Measurements from ENCODE around the gene DPEP1. TPM values are rescaled to one million over a fixed set of nuclear protein-coding genes. Genes with fewer than 3 reads are reported as not detected.

DPEP1 gene
- total RNA-seq, 1 experiment from 2014 or later: 13.6 TPM

DNA sequence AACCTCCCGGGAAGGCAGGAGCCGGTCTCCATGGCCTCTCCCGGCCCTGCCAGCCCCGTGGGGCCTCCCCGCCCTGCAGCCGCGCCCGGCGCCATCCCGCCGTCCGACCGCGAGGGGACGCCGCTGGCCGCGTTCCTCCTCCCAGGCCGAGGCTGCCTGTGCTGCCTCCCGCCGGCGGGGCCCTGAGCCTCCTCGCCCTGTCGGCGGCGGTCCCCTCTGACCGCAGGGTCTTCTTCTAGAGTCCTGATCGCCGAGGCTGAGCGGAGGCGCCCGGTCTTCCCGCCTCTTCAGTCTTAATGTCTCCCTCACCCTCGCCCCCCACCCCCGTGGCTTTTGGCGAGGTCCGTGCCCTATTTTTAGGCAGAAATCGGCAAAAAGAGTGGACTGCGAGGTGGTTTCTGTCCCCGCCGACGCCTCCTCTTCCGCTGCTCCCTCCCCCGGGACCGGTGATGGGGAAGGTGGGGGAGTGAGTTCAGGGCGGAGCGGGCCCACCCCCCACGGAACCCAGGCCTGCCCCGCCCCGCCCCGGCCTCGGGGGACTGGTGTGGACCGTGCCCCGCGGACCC lies 38.7 kb upstream of the DPEP1 start (continued):
- TF ChIP-seq, protein P1, sequence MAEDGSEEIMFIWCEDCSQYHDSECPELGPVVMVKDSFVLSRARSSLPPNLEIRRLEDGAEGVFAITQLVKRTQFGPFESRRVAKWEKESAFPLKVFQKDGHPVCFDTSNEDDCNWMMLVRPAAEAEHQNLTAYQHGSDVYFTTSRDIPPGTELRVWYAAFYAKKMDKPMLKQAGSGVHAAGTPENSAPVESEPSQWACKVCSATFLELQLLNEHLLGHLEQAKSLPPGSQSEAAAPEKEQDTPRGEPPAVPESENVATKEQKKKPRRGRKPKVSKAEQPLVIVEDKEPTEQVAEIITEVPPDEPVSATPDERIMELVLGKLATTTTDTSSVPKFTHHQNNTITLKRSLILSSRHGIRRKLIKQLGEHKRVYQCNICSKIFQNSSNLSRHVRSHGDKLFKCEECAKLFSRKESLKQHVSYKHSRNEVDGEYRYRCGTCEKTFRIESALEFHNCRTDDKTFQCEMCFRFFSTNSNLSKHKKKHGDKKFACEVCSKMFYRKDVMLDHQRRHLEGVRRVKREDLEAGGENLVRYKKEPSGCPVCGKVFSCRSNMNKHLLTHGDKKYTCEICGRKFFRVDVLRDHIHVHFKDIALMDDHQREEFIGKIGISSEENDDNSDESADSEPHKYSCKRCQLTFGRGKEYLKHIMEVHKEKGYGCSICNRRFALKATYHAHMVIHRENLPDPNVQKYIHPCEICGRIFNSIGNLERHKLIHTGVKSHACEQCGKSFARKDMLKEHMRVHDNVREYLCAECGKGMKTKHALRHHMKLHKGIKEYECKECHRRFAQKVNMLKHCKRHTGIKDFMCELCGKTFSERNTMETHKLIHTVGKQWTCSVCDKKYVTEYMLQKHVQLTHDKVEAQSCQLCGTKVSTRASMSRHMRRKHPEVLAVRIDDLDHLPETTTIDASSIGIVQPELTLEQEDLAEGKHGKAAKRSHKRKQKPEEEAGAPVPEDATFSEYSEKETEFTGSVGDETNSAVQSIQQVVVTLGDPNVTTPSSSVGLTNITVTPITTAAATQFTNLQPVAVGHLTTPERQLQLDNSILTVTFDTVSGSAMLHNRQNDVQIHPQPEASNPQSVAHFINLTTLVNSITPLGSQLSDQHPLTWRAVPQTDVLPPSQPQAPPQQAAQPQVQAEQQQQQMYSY (CRISPR knock-in tag; IDR thresholded peaks at IDR 0.05): no peak
- TF ChIP-seq SMAD4 (CRISPR knock-in tag; IDR thresholded peaks at IDR 0.05) (no peak), FOXK1 (CRISPR knock-in tag; IDR thresholded peaks at IDR 0.05) (no peak), MXD4 (CRISPR knock-in tag; IDR thresholded peaks at IDR 0.05; ENCODE audit: borderline replicate concordance) (no peak), ZNF232 (CRISPR knock-in tag; IDR thresholded peaks at IDR 0.05) (no peak), ETV6 (CRISPR knock-in tag; IDR thresholded peaks at IDR 0.05) (peak; percentile 62), FOXJ3 (CRISPR knock-in tag; IDR thresholded peaks at IDR 0.05; ENCODE audit: borderline replicate concordance) (no peak), ZBTB21 (CRISPR knock-in tag; IDR thresholded peaks at IDR 0.05; ENCODE audit: borderline replicate concordance) (no peak), TEAD4 (CRISPR knock-in tag; IDR thresholded peaks at IDR 0.05) (no peak), KAT7 (CRISPR knock-in tag; IDR thresholded peaks at IDR 0.05; ENCODE audit: borderline replicate concordance) (no peak), ZNF121 (CRISPR knock-in tag; IDR thresholded peaks at IDR 0.05) (no peak), GABPB1 (CRISPR knock-in tag; IDR thresholded peaks at IDR 0.05) (no peak), MYBL2 (CRISPR knock-in tag; IDR thresholded peaks at IDR 0.05) (no peak), ZNF423 (CRISPR knock-in tag; IDR thresholded peaks at IDR 0.05) (no peak), ZNF263 (CRISPR knock-in tag; IDR thresholded peaks at IDR 0.05; ENCODE audit: low read depth) (no peak), JAZF1 (CRISPR knock-in tag; IDR thresholded peaks at IDR 0.05) (no peak), ZNF671 (CRISPR knock-in tag; IDR thresholded peaks at IDR 0.05) (0 out of 2 replicates have a peak, but pooled peaks have one; percentile 12), SOX15 (CRISPR knock-in tag; IDR thresholded peaks at IDR 0.05) (no peak), JUN (CRISPR knock-in tag; IDR thresholded peaks at IDR 0.05) (no peak), RORB (CRISPR knock-in tag; IDR thresholded peaks at IDR 0.05) (no peak)
- TF ChIP-seq, protein P2, sequence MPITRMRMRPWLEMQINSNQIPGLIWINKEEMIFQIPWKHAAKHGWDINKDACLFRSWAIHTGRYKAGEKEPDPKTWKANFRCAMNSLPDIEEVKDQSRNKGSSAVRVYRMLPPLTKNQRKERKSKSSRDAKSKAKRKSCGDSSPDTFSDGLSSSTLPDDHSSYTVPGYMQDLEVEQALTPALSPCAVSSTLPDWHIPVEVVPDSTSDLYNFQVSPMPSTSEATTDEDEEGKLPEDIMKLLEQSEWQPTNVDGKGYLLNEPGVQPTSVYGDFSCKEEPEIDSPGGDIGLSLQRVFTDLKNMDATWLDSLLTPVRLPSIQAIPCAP (CRISPR knock-in tag; IDR thresholded peaks at IDR 0.05): no peak
- TF ChIP-seq, protein P3, sequence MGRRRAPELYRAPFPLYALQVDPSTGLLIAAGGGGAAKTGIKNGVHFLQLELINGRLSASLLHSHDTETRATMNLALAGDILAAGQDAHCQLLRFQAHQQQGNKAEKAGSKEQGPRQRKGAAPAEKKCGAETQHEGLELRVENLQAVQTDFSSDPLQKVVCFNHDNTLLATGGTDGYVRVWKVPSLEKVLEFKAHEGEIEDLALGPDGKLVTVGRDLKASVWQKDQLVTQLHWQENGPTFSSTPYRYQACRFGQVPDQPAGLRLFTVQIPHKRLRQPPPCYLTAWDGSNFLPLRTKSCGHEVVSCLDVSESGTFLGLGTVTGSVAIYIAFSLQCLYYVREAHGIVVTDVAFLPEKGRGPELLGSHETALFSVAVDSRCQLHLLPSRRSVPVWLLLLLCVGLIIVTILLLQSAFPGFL (CRISPR knock-in tag; IDR thresholded peaks at IDR 0.05; ENCODE audit: borderline replicate concordance): no peak
- TF ChIP-seq, protein P4, sequence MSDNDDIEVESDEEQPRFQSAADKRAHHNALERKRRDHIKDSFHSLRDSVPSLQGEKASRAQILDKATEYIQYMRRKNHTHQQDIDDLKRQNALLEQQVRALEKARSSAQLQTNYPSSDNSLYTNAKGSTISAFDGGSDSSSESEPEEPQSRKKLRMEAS (CRISPR knock-in tag; IDR thresholded peaks at IDR 0.05): peak; percentile 30; the same call in 1 of the 2 replicates
- TF ChIP-seq, protein P5, sequence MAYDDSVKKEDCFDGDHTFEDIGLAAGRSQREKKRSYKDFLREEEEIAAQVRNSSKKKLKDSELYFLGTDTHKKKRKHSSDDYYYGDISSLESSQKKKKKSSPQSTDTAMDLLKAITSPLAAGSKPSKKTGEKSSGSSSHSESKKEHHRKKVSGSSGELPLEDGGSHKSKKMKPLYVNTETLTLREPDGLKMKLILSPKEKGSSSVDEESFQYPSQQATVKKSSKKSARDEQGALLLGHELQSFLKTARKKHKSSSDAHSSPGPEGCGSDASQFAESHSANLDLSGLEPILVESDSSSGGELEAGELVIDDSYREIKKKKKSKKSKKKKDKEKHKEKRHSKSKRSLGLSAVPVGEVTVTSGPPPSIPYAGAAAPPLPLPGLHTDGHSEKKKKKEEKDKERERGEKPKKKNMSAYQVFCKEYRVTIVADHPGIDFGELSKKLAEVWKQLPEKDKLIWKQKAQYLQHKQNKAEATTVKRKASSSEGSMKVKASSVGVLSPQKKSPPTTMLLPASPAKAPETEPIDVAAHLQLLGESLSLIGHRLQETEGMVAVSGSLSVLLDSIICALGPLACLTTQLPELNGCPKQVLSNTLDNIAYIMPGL (CRISPR knock-in tag; IDR thresholded peaks at IDR 0.05): peak; percentile 87
- TF ChIP-seq, protein P6, sequence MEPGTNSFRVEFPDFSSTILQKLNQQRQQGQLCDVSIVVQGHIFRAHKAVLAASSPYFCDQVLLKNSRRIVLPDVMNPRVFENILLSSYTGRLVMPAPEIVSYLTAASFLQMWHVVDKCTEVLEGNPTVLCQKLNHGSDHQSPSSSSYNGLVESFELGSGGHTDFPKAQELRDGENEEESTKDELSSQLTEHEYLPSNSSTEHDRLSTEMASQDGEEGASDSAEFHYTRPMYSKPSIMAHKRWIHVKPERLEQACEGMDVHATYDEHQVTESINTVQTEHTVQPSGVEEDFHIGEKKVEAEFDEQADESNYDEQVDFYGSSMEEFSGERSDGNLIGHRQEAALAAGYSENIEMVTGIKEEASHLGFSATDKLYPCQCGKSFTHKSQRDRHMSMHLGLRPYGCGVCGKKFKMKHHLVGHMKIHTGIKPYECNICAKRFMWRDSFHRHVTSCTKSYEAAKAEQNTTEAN (CRISPR knock-in tag; IDR thresholded peaks at IDR 0.05): 0 out of 2 replicates have a peak, but pooled peaks have one; percentile 25
- TF ChIP-seq, protein P7, sequence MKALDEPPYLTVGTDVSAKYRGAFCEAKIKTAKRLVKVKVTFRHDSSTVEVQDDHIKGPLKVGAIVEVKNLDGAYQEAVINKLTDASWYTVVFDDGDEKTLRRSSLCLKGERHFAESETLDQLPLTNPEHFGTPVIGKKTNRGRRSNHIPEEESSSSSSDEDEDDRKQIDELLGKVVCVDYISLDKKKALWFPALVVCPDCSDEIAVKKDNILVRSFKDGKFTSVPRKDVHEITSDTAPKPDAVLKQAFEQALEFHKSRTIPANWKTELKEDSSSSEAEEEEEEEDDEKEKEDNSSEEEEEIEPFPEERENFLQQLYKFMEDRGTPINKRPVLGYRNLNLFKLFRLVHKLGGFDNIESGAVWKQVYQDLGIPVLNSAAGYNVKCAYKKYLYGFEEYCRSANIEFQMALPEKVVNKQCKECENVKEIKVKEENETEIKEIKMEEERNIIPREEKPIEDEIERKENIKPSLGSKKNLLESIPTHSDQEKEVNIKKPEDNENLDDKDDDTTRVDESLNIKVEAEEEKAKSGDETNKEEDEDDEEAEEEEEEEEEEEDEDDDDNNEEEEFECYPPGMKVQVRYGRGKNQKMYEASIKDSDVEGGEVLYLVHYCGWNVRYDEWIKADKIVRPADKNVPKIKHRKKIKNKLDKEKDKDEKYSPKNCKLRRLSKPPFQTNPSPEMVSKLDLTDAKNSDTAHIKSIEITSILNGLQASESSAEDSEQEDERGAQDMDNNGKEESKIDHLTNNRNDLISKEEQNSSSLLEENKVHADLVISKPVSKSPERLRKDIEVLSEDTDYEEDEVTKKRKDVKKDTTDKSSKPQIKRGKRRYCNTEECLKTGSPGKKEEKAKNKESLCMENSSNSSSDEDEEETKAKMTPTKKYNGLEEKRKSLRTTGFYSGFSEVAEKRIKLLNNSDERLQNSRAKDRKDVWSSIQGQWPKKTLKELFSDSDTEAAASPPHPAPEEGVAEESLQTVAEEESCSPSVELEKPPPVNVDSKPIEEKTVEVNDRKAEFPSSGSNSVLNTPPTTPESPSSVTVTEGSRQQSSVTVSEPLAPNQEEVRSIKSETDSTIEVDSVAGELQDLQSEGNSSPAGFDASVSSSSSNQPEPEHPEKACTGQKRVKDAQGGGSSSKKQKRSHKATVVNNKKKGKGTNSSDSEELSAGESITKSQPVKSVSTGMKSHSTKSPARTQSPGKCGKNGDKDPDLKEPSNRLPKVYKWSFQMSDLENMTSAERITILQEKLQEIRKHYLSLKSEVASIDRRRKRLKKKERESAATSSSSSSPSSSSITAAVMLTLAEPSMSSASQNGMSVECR (CRISPR knock-in tag; IDR thresholded peaks at IDR 0.05; ENCODE audit: borderline replicate concordance): peak; percentile 71; the same call in 1 of the 2 replicates

All from WTC11 (cell line).